GM12892 (cell line): ENCODE data around the gene HDGFL2.

ENCODE experiments used
- POLR2A ChIP-seq: IDR thresholded peaks from 2 replicates; pipeline ENCODE4 v1.6.1; 2011; ENCODE audit warnings: low read depth, low read length, control low read depth
- POLR2AphosphoS5 ChIP-seq: IDR thresholded peaks from 2 replicates; pipeline ENCODE4 v1.6.1; 2011; ENCODE audit warnings: low read depth, low read length, control low read depth
- TAF1 ChIP-seq: IDR thresholded peaks from 2 replicates; pipeline ENCODE4 v1.6.1; 2011; ENCODE audit warnings: low read depth, mild to moderate bottlenecking, control low read depth, low read length, borderline replicate concordance

GRCh38 chr19:4525563-4526002 is 53.5 kb downstream of the HDGFL2 start:
- TF ChIP-seq POLR2AphosphoS5 (no peak), POLR2A (no peak), TAF1 (no peak)
